H1 (cell line): Measurements from ENCODE around the gene EEPD1. TPM values are rescaled to one million over a fixed set of nuclear protein-coding genes. Genes with fewer than 3 reads are reported as not detected.

Experiments
- BACH1 ChIP-seq: IDR thresholded peaks from 2 replicates; pipeline ENCODE4 v1.6.1; 2012; ENCODE audit warnings: low read length, improper control_type of control experiment
- PHF8 ChIP-seq: fragments of 200-600 bp; sonication (generic); conservative IDR thresholded peaks from 2 replicates; pipeline ENCODE4 v1.7.1; 2012; ENCODE audit warnings: low read depth, mild to moderate bottlenecking, inconsistent platforms, low read length, moderate library complexity
- POU5F1 ChIP-seq: IDR thresholded peaks from 2 replicates; pipeline ENCODE4 v1.6.1; 2011; ENCODE audit warnings: low read depth, mild to moderate bottlenecking, low read length, moderate library complexity
- polyA plus RNA-seq, 7 experiments: library from polyadenylated mRNA; depleted of rRNA in 3 of 7; stranded (reverse) in 5 of 7; unstranded in 2 of 7; fragments of >200 nt in 5 of 7; fragments of 200-250 nt in 2 of 7; gene quantifications; 1 replicate in 5 of 7; 2 replicates in 1 of 7; 4 replicates in 1 of 7; pipeline versions ENCODE4 v1.2.1 to v1.2.3, GENCODE V29; 2011 to 2013; ENCODE audit warnings: missing spikeins in 2 of 7, mixed read lengths in 2 of 7
- total RNA-seq: library from RNA; stranded (reverse); fragmentation: NEBNext Ultra II Directional; extraction: Animal tissue kit (Norgen Biotek cat#: 25700); gene quantifications from 2 replicates; pipeline ENCODE4 v1.2.1, GENCODE V29; 2021

Gene EEPD1
- total and polyA plus RNA-seq, 2 of the 8 experiments (the other 6 are each of a cell fraction or from before 2014, with no cell fraction given), result 3.1 to 7.8 TPM

DNA sequence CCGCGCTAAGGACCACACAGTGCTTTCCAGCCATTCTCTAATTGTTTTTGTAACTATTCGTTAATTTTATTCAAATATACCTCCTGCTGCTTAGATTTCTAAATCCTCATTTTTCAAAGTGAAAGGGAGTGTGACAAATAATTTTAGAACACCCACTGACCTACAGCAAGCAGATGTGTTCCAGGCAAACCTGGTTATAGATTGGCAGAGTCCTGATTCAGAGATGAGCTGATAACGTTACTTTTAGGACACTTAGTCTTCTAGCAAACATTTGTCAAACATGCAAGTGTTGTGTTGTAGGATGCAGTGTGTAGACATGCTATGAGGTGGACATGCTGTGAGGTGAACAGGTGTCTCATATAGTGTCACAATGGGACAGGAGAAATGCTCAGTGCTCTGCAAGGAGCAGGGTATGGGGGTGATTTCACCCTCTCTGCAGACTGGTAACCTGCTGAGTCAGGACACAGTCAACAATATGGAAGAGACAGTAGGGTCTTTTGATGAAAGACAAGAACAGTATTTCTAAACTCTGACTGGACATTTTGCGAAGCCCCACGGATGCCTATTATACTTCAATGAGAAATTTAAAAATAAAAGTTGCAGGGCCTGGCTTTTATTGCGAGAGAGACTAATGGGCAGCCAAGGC lies 144.4 kb downstream of the EEPD1 start (continued):
- TF ChIP-seq BACH1, result no peak
- TF ChIP-seq PHF8, result no peak
- TF ChIP-seq POU5F1, result no peak
